ENCODE measurements around the gene BLOC1S1. TPM values are rescaled to one million over a fixed set of nuclear protein-coding genes. Genes with fewer than 3 reads are reported as not detected.

The BLOC1S1 gene
- total and polyA plus RNA-seq, 2 of the 4 experiments (the other 2 are of a cell fraction), result 128 to 285 TPM

DNA sequence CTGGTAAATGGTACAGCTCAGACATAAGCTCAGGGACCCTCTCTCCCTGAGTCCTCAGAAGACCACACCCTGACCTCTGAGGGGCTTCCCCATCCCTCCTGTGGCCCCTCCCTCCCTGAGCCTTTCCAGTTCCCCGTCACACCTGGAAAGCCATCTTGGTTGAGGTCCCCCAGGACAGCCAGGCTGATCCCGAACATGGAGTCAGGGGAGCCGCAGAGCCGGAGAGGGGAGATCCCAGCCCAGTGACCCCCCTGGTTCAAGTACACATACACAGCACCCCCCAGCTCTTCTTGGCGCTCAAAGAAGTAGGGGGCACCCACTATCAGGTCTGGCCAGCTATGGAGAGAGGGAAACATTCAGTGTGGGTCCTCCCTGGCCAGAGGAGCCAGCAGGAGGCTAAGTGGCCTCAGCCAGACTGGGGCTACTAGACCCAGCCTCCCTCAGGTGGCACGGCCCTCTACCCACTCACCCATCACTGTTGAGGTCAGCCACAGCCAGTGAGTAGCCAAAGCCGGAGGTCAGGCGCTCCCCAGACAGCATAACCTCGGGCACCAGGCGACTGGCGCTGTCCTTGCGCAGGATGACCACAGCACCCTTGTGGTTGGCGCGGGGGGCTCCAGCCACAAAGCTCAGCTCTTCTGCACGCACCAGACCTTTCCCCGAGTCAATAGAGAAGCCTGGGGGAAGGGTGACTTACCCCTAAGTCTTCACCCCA, 17.4 kb upstream of the BLOC1S1 start:
- ChIA-PET POLR2A (ENCODE audit: unreplicated experiment) (no interaction called here), CTCF (interaction anchor here (0.6 kb wide), 1 partner anchor 15 kb away, joined by 3 read pairs; no protein-coding TSS in a partner anchor)
- Histone ChIP-seq H3K23ac (ENCODE audit: low read depth, low read length) (no peak overlapping the region), H2BK20ac (ENCODE audit: low read depth, low read length) (no peak overlapping the region), H2BK15ac (ENCODE audit: low read depth, low read length) (no peak overlapping the region), H3K27ac (ENCODE audit: insufficient read depth, low read length) (no peak overlapping the region), H4K91ac (ENCODE audit: insufficient read depth, low read depth, low read length) (no peak overlapping the region), H3K9me1 (ENCODE audit: insufficient read depth, low read length) (no peaks in the 10 kb centered on the region), H3K56ac (ENCODE audit: extremely low read depth, insufficient read depth, low read length) (no peak overlapping the region), H4K5ac (ENCODE audit: low read depth, low read length) (no peak overlapping the region), H2AFZ (replicated peaks; ENCODE audit: low read length, poor library complexity) (no peak overlapping the region), H3K4me1 (ENCODE audit: control insufficient read depth, insufficient read depth, low read length) (peaks cover 2% of the 10 kb centered on the region; the same call in 1 of the 2 replicates), H2BK5ac (ENCODE audit: low read depth, low read length, poor library complexity, severe bottlenecking) (no peak overlapping the region), H3K4me2 (ENCODE audit: low read depth, low read length) (no peak overlapping the region), H3K36me3 (ENCODE audit: control insufficient read depth, insufficient read depth, low read length) (no peaks in the 10 kb centered on the region), H4K8ac (ENCODE audit: low read depth in 2 of 2, low read length in 2 of 2) (no peak overlapping the region), H2BK120ac (ENCODE audit: low read depth, low read length) (no peak overlapping the region), H3K18ac (ENCODE audit: low read depth, low read length) (no peak overlapping the region), H3K4me3 (ENCODE audit: insufficient read depth, low read depth, low read length) (no peak overlapping the region), H3K14ac (replicated peaks; ENCODE audit: low read depth, low read length) (no peak overlapping the region), H3K9ac (ENCODE audit: low read depth, low read length) (no peak overlapping the region), H2AK5ac (ENCODE audit: low read depth, low read length) (no peak overlapping the region), H3K9me3 (ENCODE audit: control insufficient read depth, insufficient read depth, low read length) (no peaks in the 10 kb centered on the region), H3K79me1 (ENCODE audit: low read depth in 1 of 2, low read length in 2 of 2) (no peaks in the 10 kb centered on the region), H3K27me3 (ENCODE audit: control insufficient read depth, insufficient read depth, low read length) (peaks cover 22% of the 10 kb centered on the region), H2AK9ac (replicated peaks; ENCODE audit: low read depth, low read length, poor library complexity) (no peak overlapping the region), H4K20me1 (ENCODE audit: insufficient read depth, low read length) (no peaks in the 10 kb centered on the region), H3K4ac (ENCODE audit: low read depth, low read length) (no peak overlapping the region)
- intact Hi-C loops (cut with micrococcal nuclease), result no loop called here
- in situ Hi-C loops (cut with MboI; ENCODE audit: low sequenced_read_pairs), result no loop called here
- dilution Hi-C loops (cut with HindIII; ENCODE audit: low sequenced_read_pairs, unreplicated experiment), result no loop called here
- no peak for ATAC-seq (ENCODE audit: low read depth)
- BruUV-seq (replicated peaks), result no TSS peak
- TF ChIP-seq, protein P1, sequence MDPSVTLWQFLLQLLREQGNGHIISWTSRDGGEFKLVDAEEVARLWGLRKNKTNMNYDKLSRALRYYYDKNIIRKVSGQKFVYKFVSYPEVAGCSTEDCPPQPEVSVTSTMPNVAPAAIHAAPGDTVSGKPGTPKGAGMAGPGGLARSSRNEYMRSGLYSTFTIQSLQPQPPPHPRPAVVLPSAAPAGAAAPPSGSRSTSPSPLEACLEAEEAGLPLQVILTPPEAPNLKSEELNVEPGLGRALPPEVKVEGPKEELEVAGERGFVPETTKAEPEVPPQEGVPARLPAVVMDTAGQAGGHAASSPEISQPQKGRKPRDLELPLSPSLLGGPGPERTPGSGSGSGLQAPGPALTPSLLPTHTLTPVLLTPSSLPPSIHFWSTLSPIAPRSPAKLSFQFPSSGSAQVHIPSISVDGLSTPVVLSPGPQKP (IDR thresholded peaks at IDR 0.05; ENCODE audit: borderline replicate concordance, low read depth, low read length), result no peak
- TF ChIP-seq SMC3 (IDR thresholded peaks at IDR 0.05; ENCODE audit: low read depth, low read length) (no peak), POLR2A (IDR thresholded peaks at IDR 0.05; ENCODE audit: low read depth, low read length) (no peak), RAD21 (IDR thresholded peaks at IDR 0.05; ENCODE audit: low read length) (no peak), MXI1 (IDR thresholded peaks at IDR 0.05; ENCODE audit: borderline replicate concordance, low read depth, low read length) (no peak), BHLHE40 (IDR thresholded peaks at IDR 0.05; ENCODE audit: low read depth, low read length) (no peak), FOS (IDR thresholded peaks at IDR 0.05; ENCODE audit: low read depth, low read length) (no peak), CEBPB (IDR thresholded peaks at IDR 0.05; ENCODE audit: low read depth, low read length) (no peak), NFE2L2 (IDR thresholded peaks at IDR 0.05; ENCODE audit: low read depth, low read length) (no peak)
- TF ChIP-seq, protein P2, sequence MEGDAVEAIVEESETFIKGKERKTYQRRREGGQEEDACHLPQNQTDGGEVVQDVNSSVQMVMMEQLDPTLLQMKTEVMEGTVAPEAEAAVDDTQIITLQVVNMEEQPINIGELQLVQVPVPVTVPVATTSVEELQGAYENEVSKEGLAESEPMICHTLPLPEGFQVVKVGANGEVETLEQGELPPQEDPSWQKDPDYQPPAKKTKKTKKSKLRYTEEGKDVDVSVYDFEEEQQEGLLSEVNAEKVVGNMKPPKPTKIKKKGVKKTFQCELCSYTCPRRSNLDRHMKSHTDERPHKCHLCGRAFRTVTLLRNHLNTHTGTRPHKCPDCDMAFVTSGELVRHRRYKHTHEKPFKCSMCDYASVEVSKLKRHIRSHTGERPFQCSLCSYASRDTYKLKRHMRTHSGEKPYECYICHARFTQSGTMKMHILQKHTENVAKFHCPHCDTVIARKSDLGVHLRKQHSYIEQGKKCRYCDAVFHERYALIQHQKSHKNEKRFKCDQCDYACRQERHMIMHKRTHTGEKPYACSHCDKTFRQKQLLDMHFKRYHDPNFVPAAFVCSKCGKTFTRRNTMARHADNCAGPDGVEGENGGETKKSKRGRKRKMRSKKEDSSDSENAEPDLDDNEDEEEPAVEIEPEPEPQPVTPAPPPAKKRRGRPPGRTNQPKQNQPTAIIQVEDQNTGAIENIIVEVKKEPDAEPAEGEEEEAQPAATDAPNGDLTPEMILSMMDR (conservative IDR thresholded peaks at IDR 0.05; ENCODE audit: low read depth, low read length), result no peak
- TF ChIP-seq, protein P3, sequence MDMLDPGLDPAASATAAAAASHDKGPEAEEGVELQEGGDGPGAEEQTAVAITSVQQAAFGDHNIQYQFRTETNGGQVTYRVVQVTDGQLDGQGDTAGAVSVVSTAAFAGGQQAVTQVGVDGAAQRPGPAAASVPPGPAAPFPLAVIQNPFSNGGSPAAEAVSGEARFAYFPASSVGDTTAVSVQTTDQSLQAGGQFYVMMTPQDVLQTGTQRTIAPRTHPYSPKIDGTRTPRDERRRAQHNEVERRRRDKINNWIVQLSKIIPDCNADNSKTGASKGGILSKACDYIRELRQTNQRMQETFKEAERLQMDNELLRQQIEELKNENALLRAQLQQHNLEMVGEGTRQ (IDR thresholded peaks at IDR 0.05; ENCODE audit: low read depth, low read length), result no peak
- whole genome bisulfite sequencing, 2 experiments (ENCODE audit: extremely low coverage in 2 of 2, insufficient read length in 1 of 2), result 55% methylated on average over 2 of the region's 16 CpGs; no CpG with 5 or more reads in 1 of the 2 experiments
- DNase-seq, result no peak

Measured in IMR-90 (cell line).